ENCODE measurements around the gene DCAF10.
"Not testable (repeated sequence)": the region's sequence is repeated elsewhere in the genome, so short reads cannot be mapped to it uniquely, and the experiment has no call there.

The DCAF10 gene

DNA sequence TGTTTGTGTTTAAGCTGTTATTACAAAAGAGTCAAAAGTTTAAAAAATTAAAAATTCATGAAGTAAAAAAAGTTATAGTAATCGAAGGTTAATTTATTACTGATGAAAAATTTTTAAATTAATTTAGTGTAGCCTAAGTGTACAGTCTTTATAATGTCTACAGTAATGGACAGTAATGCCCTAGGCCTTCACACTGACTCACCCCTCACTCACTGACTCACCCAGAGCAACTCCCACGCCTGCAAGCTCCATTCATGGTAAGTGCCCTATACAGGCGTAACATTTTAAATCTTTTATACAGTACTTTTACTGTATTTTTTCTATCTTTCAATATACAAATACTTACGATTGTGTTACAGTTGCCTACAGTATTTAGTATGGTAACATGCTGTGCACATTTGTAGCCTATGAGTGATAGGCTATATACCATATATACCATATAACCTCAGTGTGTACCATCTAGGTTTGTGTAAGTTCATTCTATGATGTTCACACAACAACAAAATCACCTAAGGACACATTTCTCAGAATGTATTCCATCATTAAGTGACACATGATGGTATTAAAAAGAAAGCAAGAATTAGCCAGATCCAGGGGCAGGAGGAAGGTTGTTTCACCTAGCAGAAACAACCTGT, 40.1 kb downstream of the DCAF10 start:
- no peak for DNase-seq (ENCODE audit: low read depth in 1 of 2, low spot score in 1 of 2)
- TF ChIP-seq JUND (IDR thresholded peaks at IDR 0.05; ENCODE audit: low read depth): no peak
- in situ Hi-C loops (cut with HindIII; ENCODE audit: low pct_unique_long_range_greater_than_20kb, low sequenced_read_pairs): no loop called here

GRCh38 chr9:37852222-37852621, 51.6 kb downstream of the DCAF10 start:
- no peak for DNase-seq (ENCODE audit: low read depth in 1 of 2, low spot score in 1 of 2)
- in situ Hi-C loops (cut with HindIII; ENCODE audit: low pct_unique_long_range_greater_than_20kb, low sequenced_read_pairs): no loop called here
- no peak for TF ChIP-seq JUND (IDR thresholded peaks at IDR 0.05; ENCODE audit: low read depth)

DNA sequence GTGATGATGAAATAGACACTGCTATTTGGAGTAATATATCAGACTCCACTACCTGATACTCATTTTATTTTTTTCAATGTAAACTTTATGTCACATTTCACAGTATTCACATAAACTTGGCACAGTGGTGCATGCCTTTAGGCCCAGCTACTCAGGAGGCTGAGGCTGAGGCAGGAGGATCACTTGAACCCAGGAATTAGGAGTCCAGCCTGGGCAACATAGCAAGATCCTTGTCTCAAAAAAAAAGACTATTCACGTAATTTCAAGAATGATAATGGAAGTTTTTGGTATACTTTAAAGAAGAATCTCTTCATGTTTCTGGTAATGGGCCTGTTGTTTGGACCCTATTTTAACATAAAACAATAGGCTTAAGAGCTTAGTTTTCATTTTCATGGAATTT, 56.0 kb downstream of the DCAF10 start:
- in situ Hi-C loops (cut with HindIII; ENCODE audit: low pct_unique_long_range_greater_than_20kb, low sequenced_read_pairs): no loop called here
- DNase-seq (ENCODE audit: low read depth in 1 of 2, low spot score in 1 of 2): no peak
- no peak for TF ChIP-seq JUND (IDR thresholded peaks at IDR 0.05; ENCODE audit: low read depth)

GRCh38 chr9:37859043-37859442, 58.4 kb downstream of the DCAF10 start:
- peak; percentile 4 to 7 for DNase-seq (ENCODE audit: low read depth in 1 of 2, low spot score in 1 of 2)
- TF ChIP-seq JUND (IDR thresholded peaks at IDR 0.05; ENCODE audit: low read depth): no peak
- in situ Hi-C loops (cut with HindIII; ENCODE audit: low pct_unique_long_range_greater_than_20kb, low sequenced_read_pairs): no loop called here

DNA sequence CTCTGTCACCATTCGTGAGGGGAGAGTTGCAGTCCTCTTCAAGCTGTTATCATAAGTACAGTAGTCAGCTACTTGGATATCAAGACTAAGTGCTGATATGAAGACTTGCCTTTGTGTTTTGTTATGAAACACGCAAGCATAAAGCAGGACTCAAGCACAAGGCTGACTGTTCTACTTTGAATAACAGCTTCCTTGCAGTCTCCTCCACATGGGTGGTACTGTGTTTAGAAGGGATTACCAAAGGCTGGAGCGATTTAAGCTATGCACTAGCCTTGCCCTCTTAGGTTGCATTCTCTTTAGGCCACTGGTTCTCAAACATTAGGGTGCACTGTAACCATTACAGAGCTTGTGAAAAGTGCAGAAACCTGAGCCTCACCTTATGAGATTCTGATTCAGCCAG, 61.9 kb downstream of the DCAF10 start:
- no peak for TF ChIP-seq JUND (IDR thresholded peaks at IDR 0.05; ENCODE audit: low read depth)
- DNase-seq (ENCODE audit: low read depth in 1 of 2, low spot score in 1 of 2): no peak
- in situ Hi-C loops (cut with HindIII; ENCODE audit: low pct_unique_long_range_greater_than_20kb, low sequenced_read_pairs): no loop called here

GRCh38 chr9:37870081-37870798, 69.6 kb downstream of the DCAF10 start:
- no peak for DNase-seq (ENCODE audit: low read depth in 1 of 2, low spot score in 1 of 2)
- no peak for TF ChIP-seq JUND (IDR thresholded peaks at IDR 0.05; ENCODE audit: low read depth)
- in situ Hi-C loops (cut with HindIII; ENCODE audit: low pct_unique_long_range_greater_than_20kb, low sequenced_read_pairs): no loop called here

GRCh38 chr9:37870799-37871176, 70.2 kb downstream of the DCAF10 start:
- in situ Hi-C loops (cut with HindIII; ENCODE audit: low pct_unique_long_range_greater_than_20kb, low sequenced_read_pairs): no loop called here
- TF ChIP-seq JUND (IDR thresholded peaks at IDR 0.05; ENCODE audit: low read depth): no peak
- no peak for DNase-seq (ENCODE audit: low read depth in 1 of 2, low spot score in 1 of 2)

DNA sequence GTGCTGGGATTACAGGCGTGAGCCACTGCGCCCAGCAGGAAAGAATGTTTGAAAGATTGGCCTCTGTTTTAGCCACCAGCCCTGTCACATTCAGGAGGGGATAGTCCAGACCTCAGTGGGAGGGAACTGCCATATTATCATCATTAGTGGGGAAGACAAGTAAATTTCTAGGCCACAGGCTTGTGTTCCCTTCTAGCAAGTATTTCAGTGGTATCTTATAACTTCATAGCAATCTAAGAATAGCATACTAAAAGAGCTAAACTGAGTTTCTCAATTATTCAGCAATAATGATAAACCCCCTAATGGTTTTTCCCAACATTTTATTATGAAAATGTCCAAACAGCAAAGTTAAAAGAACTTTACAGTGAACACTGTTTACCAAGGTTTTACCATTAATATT, 73.4 kb downstream of the DCAF10 start:
- DNase-seq (ENCODE audit: low read depth in 1 of 2, low spot score in 1 of 2): no peak
- no peak for TF ChIP-seq JUND (IDR thresholded peaks at IDR 0.05; ENCODE audit: low read depth)
- in situ Hi-C loops (cut with HindIII; ENCODE audit: low pct_unique_long_range_greater_than_20kb, low sequenced_read_pairs): no loop called here

DNA sequence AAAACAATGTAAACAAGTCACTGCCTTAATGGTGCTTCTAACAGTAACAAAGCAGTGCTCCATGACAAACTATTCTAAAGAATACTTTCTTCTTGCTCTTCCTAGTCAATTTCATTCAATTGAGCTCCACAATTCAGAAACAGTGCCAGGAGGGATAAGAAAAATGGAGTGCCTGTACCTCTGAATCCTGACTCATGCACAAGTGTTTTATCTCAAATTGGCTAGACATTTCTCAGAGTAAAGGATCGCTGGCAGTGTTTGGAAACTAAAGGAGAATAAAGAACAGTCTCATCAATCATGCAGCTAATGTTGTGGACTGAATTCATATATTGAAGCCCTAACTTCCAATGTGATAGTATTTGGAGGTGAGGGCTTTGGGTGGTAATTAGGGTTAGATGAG, 75.8 kb downstream of the DCAF10 start:
- TF ChIP-seq JUND (IDR thresholded peaks at IDR 0.05; ENCODE audit: low read depth): no peak
- in situ Hi-C loops (cut with HindIII; ENCODE audit: low pct_unique_long_range_greater_than_20kb, low sequenced_read_pairs): no loop called here
- DNase-seq (ENCODE audit: low read depth in 1 of 2, low spot score in 1 of 2): no peak

DNA sequence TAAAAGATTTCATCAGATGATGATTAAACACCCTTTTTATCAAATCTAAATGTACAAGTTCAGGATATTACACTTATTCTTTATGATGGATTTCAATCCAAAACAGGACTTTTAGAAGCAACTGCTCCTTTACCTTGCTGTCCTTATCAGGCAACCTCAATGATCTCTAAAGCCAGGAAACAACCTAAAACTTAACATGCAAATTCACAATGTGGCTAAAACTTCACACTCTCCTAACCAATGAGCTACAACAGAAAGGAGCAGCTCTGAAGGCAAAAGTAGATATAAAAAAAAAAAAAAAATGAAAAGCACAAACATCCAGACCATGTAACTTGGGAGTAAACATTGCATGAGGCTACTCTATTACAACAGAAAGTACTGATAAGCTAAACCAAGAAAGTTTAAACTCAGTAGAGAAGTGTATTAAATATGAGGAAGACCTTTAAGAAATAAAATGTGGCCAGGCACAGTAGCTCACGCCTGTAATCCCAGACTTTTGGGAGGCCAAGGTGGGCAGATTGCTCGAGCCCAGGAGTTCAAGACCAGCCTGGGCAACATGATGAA, 80.4 kb downstream of the DCAF10 start:
- no peak for TF ChIP-seq JUND (IDR thresholded peaks at IDR 0.05; ENCODE audit: low read depth)
- in situ Hi-C loops (cut with HindIII; ENCODE audit: low pct_unique_long_range_greater_than_20kb, low sequenced_read_pairs): no loop called here
- DNase-seq (ENCODE audit: low read depth in 1 of 2, low spot score in 1 of 2): no peak

DNA sequence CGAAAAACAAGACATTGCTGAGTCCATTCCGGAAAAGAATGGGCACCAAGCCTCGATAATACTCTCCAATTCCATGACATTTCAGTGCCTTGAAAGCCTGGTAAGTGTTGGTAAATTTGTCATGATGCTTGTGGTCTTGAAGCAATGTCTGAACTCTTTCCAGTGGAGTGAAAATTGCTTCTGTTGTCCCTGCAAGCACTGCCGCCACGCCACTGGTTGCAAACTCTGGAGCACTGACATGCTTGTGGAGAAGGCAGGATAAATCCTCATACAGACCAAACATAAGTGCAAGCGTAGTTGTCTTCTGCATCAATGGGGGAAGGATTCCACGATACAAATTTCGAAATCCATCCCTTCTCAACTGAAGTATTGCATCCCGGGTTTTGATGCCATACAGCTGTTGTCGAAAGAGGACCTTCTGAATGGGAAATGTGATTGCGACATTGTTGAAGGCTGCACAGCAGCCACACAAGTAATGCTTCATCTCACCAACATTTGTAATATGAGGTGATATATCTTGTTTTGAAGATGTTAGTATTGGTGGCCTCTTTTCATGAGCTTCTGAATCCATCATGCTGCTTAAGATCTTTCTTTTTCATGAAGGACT, 87.5 kb downstream of the DCAF10 start:
- DNase-seq (ENCODE audit: low read depth in 1 of 2, low spot score in 1 of 2); in situ Hi-C loops (cut with HindIII; ENCODE audit: low pct_unique_long_range_greater_than_20kb, low sequenced_read_pairs): not testable (repeated sequence)

DNA sequence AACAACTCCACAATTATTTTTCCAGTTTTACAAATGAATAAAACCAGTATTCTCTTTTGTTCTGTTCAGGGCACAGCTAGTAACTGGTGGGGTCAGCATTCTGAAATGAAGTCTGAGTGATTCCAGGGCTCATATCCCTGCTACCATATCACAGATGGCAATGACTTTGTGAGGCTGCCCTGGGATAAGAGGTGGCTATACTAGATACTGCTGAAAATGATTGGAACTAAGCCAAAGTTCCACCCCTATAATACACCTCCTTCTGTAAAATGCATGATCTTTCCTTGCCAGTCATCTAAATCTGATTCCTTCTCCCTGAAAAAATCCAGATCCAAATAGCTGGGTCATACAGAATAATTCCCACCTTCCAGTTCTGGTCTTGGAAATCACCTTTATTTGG, 88.9 kb downstream of the DCAF10 start:
- no peak for DNase-seq (ENCODE audit: low read depth in 1 of 2, low spot score in 1 of 2)
- no peak for TF ChIP-seq JUND (IDR thresholded peaks at IDR 0.05; ENCODE audit: low read depth)
- in situ Hi-C loops (cut with HindIII; ENCODE audit: low pct_unique_long_range_greater_than_20kb, low sequenced_read_pairs): no loop called here

- in situ Hi-C loops (cut with HindIII; ENCODE audit: low pct_unique_long_range_greater_than_20kb, low sequenced_read_pairs); DNase-seq (ENCODE audit: low read depth in 1 of 2, low spot score in 1 of 2): not testable (repeated sequence)
Observed at GRCh38 chr9:37891042-37891441, 90.4 kb downstream of the DCAF10 start.

All from T47D (cell line).